ENCODE results near the gene COX7B2.

COX7B2 gene

DNA sequence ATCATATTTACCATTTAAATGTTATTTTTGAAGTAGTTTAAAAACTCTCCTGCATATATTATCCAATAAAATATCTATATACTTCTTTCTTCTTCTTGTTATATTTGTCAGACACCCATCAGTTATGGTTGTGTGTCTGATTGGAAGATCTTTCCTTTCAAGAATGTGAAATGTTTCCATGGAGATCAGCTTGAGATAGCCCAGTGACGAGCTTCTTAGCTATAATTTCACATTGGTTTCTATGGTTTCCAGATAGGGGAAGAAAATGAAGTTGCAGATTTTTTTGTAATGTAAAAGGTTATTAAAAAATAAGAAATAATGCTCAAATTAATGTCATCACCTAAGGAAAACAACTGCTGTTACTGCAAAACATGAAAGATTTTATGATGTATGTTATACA, 189.0 kb downstream of the COX7B2 start:
- H3K9me2 ChIP-seq (replicated peaks; ENCODE audit: insufficient read depth, low read length) = no peaks in the 10 kb centered on the region
- no peaks in the 10 kb centered on the region for H4K20me1 ChIP-seq (ENCODE audit: low read depth, low read length)
- no peaks in the 10 kb centered on the region for H3F3A ChIP-seq (ENCODE audit: insufficient read depth)

DNA sequence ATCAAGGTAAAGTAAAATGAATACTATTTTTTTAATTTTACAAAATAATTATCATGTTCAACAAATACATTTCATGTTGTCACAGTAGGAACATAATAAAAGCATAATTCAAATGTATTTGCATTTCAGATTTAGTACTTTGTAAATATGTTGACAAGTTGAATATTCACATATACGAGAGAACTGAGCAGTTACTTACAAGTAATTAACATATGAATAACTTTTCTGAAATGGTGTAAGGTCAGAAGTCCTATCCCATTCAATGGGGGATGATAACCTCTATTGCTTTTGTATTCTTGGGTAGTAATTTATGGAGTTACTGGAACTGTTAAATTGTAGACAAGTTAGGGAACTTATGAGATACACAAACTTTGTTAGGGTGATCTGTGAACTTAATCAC, 191.1 kb downstream of the COX7B2 start:
- H3K79me2 ChIP-seq (ENCODE audit: insufficient read depth, low read length) = no peaks in the 10 kb centered on the region
- TF ChIP-seq EZH2phosphoT487 (conservative IDR thresholded peaks at IDR 0.05; ENCODE audit: low read length) = no peak
- TF ChIP-seq, protein P1, sequence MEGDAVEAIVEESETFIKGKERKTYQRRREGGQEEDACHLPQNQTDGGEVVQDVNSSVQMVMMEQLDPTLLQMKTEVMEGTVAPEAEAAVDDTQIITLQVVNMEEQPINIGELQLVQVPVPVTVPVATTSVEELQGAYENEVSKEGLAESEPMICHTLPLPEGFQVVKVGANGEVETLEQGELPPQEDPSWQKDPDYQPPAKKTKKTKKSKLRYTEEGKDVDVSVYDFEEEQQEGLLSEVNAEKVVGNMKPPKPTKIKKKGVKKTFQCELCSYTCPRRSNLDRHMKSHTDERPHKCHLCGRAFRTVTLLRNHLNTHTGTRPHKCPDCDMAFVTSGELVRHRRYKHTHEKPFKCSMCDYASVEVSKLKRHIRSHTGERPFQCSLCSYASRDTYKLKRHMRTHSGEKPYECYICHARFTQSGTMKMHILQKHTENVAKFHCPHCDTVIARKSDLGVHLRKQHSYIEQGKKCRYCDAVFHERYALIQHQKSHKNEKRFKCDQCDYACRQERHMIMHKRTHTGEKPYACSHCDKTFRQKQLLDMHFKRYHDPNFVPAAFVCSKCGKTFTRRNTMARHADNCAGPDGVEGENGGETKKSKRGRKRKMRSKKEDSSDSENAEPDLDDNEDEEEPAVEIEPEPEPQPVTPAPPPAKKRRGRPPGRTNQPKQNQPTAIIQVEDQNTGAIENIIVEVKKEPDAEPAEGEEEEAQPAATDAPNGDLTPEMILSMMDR (IDR thresholded peaks at IDR 0.05; ENCODE audit: insufficient read depth, low read length, poor library complexity, severe bottlenecking) = no peak
- H2AFZ ChIP-seq (ENCODE audit: low read depth, low read length, severe bottlenecking) = no peak overlapping the region
- no peak overlapping the region for H3K4me2 ChIP-seq (ENCODE audit: low read depth, low read length, poor library complexity, severe bottlenecking)
- H3F3A ChIP-seq (ENCODE audit: insufficient read depth) = no peaks in the 10 kb centered on the region
- no peak overlapping the region for H3K27ac ChIP-seq (ENCODE audit: low read depth, low read length)
- H3K9ac ChIP-seq (ENCODE audit: low read length) = no peak overlapping the region
- H3K9me2 ChIP-seq (replicated peaks; ENCODE audit: insufficient read depth, low read length) = no peaks in the 10 kb centered on the region
- no peaks in the 10 kb centered on the region for H3K27me3 ChIP-seq (ENCODE audit: low read length)
- H3K4me3 ChIP-seq (ENCODE audit: insufficient read depth, low read length, poor library complexity, severe bottlenecking) = no peak overlapping the region
- no peaks in the 10 kb centered on the region for H4K20me1 ChIP-seq (ENCODE audit: low read depth, low read length)
- no peaks in the 10 kb centered on the region for H3K36me3 ChIP-seq (ENCODE audit: low read length)
- H3K9me3 ChIP-seq (ENCODE audit: insufficient read depth, low read length) = no peaks in the 10 kb centered on the region

More for the DNA sequence above, 189.0 kb downstream of the COX7B2 start:
- no peaks in the 10 kb centered on the region for H3K79me2 ChIP-seq (ENCODE audit: insufficient read depth, low read length)
- TF ChIP-seq EZH2phosphoT487 (conservative IDR thresholded peaks at IDR 0.05; ENCODE audit: low read length) = no peak
- TF ChIP-seq, protein P1 (IDR thresholded peaks at IDR 0.05; ENCODE audit: insufficient read depth, low read length, poor library complexity, severe bottlenecking) = no peak
- no peaks in the 10 kb centered on the region for H3K27me3 ChIP-seq (ENCODE audit: low read length)
- no peak overlapping the region for H3K27ac ChIP-seq (ENCODE audit: low read depth, low read length)
- no peak overlapping the region for H3K9ac ChIP-seq (ENCODE audit: low read length)
- no peak overlapping the region for H3K4me2 ChIP-seq (ENCODE audit: low read depth, low read length, poor library complexity, severe bottlenecking)
- H2AFZ ChIP-seq (ENCODE audit: low read depth, low read length, severe bottlenecking) = no peak overlapping the region
- H3K36me3 ChIP-seq (ENCODE audit: low read length) = no peaks in the 10 kb centered on the region
- H3K9me3 ChIP-seq (ENCODE audit: insufficient read depth, low read length) = no peaks in the 10 kb centered on the region
- no peak overlapping the region for H3K4me3 ChIP-seq (ENCODE audit: insufficient read depth, low read length, poor library complexity, severe bottlenecking)

DNA sequence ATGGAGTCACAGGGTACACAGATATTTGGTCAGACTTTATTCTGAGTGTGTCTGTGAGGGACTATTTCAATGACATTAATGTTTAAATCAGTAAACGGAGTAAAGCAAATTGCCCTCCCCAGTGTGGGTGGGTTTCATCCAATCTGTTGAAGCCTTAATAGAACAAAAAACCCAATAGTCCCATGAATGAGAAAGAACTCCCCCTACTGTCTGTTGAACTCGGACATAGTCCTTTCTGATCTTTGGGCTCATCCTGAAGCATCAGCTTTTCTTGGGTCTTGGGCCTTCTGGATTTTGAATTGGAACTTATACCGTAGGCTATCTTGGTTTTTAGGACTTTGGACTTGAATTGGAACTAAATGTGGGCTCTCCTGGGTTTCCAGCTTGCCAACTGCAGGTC, 193.6 kb downstream of the COX7B2 start:
- Histone ChIP-seq H3F3A (ENCODE audit: insufficient read depth) (no peaks in the 10 kb centered on the region), H3K4me3 (ENCODE audit: insufficient read depth, low read length, poor library complexity, severe bottlenecking) (no peak overlapping the region), H3K9ac (ENCODE audit: low read length) (no peak overlapping the region), H3K27me3 (ENCODE audit: low read length) (no peaks in the 10 kb centered on the region), H3K4me2 (ENCODE audit: low read depth, low read length, poor library complexity, severe bottlenecking) (no peak overlapping the region), H3K27ac (ENCODE audit: low read depth, low read length) (no peak overlapping the region), H3K36me3 (ENCODE audit: low read length) (no peaks in the 10 kb centered on the region), H3K9me3 (ENCODE audit: insufficient read depth, low read length) (no peaks in the 10 kb centered on the region), H4K20me1 (ENCODE audit: low read depth, low read length) (no peaks in the 10 kb centered on the region), H3K9me2 (replicated peaks; ENCODE audit: insufficient read depth, low read length) (no peaks in the 10 kb centered on the region), H3K79me2 (ENCODE audit: insufficient read depth, low read length) (no peaks in the 10 kb centered on the region), H2AFZ (ENCODE audit: low read depth, low read length, severe bottlenecking) (no peak overlapping the region)
- TF ChIP-seq EZH2phosphoT487 (conservative IDR thresholded peaks at IDR 0.05; ENCODE audit: low read length) = no peak
- TF ChIP-seq, protein P1 (IDR thresholded peaks at IDR 0.05; ENCODE audit: insufficient read depth, low read length, poor library complexity, severe bottlenecking) = no peak

Measured in SU-DHL-6 (cell line).